ENCODE data around the gene TRIOBP. TPM values are rescaled to one million over a fixed set of nuclear protein-coding genes. Genes with fewer than 3 reads are reported as not detected.

TRIOBP gene
- total RNA-seq, 4 donors from 2014 or later: 45.3 to 86.4 (median 65.1) TPM

- TF ChIP-seq, protein P1, sequence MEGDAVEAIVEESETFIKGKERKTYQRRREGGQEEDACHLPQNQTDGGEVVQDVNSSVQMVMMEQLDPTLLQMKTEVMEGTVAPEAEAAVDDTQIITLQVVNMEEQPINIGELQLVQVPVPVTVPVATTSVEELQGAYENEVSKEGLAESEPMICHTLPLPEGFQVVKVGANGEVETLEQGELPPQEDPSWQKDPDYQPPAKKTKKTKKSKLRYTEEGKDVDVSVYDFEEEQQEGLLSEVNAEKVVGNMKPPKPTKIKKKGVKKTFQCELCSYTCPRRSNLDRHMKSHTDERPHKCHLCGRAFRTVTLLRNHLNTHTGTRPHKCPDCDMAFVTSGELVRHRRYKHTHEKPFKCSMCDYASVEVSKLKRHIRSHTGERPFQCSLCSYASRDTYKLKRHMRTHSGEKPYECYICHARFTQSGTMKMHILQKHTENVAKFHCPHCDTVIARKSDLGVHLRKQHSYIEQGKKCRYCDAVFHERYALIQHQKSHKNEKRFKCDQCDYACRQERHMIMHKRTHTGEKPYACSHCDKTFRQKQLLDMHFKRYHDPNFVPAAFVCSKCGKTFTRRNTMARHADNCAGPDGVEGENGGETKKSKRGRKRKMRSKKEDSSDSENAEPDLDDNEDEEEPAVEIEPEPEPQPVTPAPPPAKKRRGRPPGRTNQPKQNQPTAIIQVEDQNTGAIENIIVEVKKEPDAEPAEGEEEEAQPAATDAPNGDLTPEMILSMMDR (IDR thresholded peaks at IDR 0.05): peak in 1 of 3 donors; percentile 81
- no peak for TF ChIP-seq POLR2A (IDR thresholded peaks at IDR 0.05)
- no peak overlapping the region for H3K4me3 ChIP-seq (ENCODE audit: low read depth, poor library complexity, severe bottlenecking)
- 15 to 19% methylated on average over 6 of the region's 6 CpGs for whole genome bisulfite sequencing, 2 donors
- intact Hi-C loops (cut with DNase I; ENCODE audit: low total_unique reads): no loop called here
- DNase-seq (ENCODE audit: low spot score in 2 of 2): peak; percentile 60 to 94
Measured at GRCh38 chr22:37681556-37682049, 15.2 kb upstream of the TRIOBP start.

DNA sequence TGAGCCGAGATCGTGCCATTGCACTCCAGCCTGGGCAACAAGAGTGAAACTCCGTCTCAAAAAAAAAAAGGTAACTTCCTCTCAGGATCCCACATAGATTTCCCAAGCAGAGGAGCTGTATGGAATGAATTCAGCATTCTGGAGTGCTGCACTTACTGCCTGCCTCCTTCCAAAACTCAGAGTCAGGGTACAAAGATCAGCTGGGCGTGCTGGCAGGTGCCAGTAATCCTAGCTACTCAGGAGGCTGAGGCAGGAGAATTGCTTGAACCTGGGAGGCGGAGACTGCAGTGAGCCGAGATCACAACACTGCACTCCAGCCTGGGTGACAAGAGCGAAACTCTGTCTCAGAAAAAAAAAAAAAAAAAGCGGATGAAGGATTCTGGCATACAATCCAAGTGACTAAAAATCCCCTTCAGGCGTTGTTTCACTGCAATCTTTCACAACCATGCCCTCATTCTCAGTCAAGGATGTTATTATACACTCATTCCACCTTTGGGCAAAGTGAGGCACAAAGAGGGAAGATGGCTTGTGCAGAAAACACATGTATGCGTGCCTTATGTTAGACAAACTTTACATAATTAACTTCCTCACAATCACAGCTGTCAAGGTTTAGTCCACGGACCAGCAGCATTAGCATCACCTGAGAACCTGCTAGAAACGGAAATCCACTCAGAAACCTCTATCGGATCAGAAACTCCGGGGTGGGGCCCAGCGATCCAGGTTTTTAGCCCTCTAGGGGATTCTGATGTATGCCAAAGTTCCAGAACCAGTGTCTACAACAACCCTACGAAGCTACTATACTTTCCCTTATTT is 11.8 kb upstream of the TRIOBP start:
- 44 to 46% methylated on average over 16 of the region's 16 CpGs for WGBS, 2 donors
- no peak for DNase-seq (ENCODE audit: low spot score in 2 of 2)
- no peak overlapping the region for H3K4me3 ChIP-seq (ENCODE audit: low read depth, poor library complexity, severe bottlenecking)
- no peak for TF ChIP-seq POLR2A (IDR thresholded peaks at IDR 0.05)
- TF ChIP-seq, protein P1 (IDR thresholded peaks at IDR 0.05): no peak
- intact Hi-C loops (cut with DNase I; ENCODE audit: low total_unique reads): no loop called here

DNA sequence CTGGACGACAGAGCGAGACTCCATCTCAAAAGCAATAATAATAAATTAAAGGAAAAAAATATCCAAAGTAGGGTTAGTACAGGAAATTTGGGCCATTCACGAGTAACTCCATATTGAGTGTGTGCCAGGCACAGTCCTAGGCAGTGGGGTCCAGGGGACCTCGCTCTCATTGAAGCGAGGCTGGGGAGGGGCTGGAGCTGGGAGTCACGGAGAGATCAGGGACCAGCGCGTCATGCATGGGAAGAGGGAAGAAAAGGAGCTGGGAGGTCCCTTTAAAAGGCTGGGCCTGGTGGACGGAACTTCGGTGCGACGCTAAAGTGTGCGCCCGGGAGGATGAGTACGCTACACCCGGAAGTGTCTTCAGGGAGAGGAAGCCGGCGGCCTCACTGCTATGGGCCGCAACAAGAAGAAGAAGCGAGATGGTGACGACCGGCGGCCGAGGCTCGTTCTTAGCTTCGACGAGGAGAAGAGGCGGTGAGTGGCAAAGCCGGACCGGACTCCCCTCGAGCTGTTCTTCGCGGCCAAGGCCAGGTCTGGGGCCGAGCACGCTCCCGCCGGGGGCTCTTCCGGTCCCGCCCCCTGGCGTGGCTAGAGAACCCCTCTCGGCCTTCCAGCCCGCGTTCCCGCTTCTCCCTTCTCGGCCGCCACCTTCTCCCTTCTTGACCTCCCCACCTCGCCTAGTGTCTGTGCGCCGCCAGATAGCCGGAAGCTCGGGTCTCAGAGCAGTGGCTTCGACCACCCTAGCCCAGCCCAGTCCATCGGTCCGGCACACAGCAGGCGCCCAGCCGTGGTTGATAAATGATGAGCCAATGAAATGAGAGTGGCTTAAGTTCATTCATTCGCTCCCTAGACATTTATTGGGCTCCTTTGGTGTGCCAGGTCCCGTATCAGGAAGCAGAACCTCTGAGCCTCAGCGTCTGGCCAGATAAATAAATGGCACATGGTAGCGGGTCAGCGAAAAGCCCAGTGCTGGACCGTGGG is 10.6 kb upstream of the TRIOBP start, which contains the start of gene NOL12:
Gene NOL12, plus strand, starts transcription at position 342 of the 981 bp plus-strand sequence. Its CDS starts 50 bp downstream, at position 392.
- TF ChIP-seq POLR2A (IDR thresholded peaks at IDR 0.05): no peak
- TF ChIP-seq, protein P1 (IDR thresholded peaks at IDR 0.05): no peak
- peak; percentile 74 to 95 for DNase-seq (ENCODE audit: low spot score in 2 of 2)
- H3K4me3 ChIP-seq (ENCODE audit: low read depth, poor library complexity, severe bottlenecking): peak within 1 kb of the TSS; percentile 86
- 1 to 3% methylated on average over 50 to 57 of the region's 62 CpGs for WGBS, 2 donors
- intact Hi-C loops (cut with DNase I; ENCODE audit: low total_unique reads): no loop called here

DNA sequence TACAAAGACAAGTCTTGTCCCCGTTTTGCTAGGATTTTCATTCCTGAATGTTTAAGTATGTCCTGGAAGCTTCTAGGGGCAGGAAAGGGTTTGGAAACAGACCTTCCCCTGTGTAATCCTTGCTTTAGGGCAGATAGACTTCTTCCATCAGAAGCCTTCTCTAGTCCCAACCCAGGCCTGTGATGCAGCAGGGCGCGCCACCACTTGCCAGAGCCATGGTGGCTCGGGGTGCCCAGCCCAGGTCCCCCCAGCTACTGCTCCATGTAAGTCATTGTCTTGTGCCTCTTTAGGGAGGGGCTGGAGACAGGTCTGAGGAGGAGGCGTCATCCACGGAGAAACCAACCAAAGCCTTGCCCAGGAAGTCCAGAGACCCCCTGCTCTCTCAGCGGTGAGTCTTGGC is 6.4 kb upstream of the TRIOBP start:
- no peak overlapping the region for H3K4me3 ChIP-seq (ENCODE audit: low read depth, poor library complexity, severe bottlenecking)
- intact Hi-C loops (cut with DNase I; ENCODE audit: low total_unique reads): no loop called here
- WGBS, 2 donors: 52 to 55% methylated on average over 5 to 7 of the region's 7 CpGs
- no peak for TF ChIP-seq POLR2A (IDR thresholded peaks at IDR 0.05)
- TF ChIP-seq, protein P1 (IDR thresholded peaks at IDR 0.05): no peak
- no peak for DNase-seq (ENCODE audit: low spot score in 2 of 2)

GRCh38 chr22:37690901-37691504 is 5.8 kb upstream of the TRIOBP start:
- no peak overlapping the region for H3K4me3 ChIP-seq (ENCODE audit: low read depth, poor library complexity, severe bottlenecking)
- WGBS, 2 donors: 66 to 78% methylated on average over 18 of the region's 18 CpGs
- no peak for TF ChIP-seq POLR2A (IDR thresholded peaks at IDR 0.05)
- TF ChIP-seq, protein P1 (IDR thresholded peaks at IDR 0.05): no peak
- intact Hi-C loops (cut with DNase I; ENCODE audit: low total_unique reads): no loop called here
- DNase-seq (ENCODE audit: low spot score in 2 of 2): peak in 1 of 2 donors; percentile 38
